GM18868 (cell line): Measurements from ENCODE around the gene MCAM.

Source experiments
- ATAC-seq: cut with Tn5 transposase; IDR thresholded peaks from one replicate; pipeline ENCODE4 v1.9.1; 2021; ENCODE audit warnings: mild to moderate bottlenecking, moderate library complexity; ENCODE audit not compliant: unreplicated experiment

The MCAM gene

GRCh38 chr11:119266517-119267255 is 50.2 kb downstream of the MCAM start:
- ATAC-seq: no peak

DNA sequence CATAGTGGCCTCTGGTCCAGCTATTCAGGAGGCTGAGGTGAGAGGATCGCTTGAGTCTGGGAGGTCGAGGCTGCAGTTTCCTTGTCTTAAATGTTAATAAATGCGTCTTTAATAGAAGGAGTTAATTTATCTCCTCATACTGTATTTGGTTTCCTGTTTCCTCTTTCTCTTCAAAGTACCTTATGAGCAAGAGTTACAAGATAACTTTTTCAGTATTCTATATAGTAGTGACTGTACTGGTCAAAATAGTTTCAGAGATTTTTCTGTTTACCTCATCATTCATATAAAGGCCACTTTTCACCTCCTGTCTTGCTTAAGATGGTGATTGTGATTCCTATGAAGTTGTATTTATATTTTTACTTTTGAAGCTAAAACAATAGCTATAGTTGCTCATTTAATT is 50.9 kb downstream of the MCAM start:
- ATAC-seq: no peak

DNA sequence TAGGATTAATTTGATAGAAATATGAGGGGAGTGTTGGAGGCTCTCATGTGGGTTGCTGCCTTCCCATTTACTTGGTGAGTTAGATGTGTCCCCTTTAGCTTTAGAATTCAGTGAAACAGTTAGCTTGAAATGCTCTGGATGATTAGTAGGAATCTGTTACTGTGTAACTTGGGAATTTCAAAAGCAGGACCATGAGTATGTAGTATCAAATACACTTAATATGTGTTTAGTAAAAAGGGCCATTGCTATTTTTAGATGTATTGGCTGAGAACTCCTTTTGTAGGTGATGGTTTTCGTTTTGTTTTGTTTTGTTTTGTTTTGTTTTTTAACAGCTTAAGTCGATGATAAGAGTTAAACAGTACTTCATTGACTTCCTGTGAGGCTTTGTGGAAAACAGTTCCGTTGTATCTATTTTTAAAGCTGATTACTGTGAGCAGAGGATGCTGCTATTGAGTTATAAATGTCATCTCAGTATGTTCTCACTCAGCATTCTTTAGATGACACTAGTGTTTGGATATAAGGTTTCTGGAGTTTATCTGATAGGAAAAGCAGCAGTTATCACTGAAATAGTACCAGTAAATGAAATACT is 53.5 kb downstream of the MCAM start:
- ATAC-seq: no peak

DNA sequence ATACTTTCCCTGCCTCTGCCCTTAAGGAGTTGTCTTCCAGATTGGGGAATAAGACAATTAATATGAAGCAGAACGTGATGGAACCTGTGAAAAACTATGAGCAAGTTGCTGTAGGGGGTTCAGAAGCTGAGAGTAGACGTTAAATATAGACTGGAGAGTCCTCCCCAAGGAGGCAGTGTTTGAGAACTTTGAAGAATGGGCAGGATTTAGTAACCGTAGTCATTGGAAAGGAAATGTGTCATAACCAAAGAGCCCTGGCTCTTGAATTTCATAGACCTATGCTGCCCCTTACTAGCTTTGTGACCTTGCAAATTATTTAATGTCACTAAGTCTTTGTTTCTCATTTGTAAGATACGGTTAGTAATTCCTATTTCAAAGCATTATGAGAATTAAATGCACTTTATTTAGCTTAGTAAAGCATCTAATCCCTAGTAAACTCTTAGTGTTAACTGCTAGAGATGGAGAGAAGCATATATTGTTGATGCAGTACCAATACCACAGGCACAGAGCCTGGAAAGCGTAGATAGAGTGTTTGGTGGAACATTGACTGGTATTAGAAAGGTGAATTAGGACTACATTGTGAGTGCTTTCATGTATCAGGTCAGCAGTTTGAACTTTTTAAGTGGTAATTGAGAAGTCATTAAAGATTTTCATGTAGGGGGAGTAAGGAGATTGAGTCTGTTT is 54.1 kb downstream of the MCAM start:
- no peak for ATAC-seq

DNA sequence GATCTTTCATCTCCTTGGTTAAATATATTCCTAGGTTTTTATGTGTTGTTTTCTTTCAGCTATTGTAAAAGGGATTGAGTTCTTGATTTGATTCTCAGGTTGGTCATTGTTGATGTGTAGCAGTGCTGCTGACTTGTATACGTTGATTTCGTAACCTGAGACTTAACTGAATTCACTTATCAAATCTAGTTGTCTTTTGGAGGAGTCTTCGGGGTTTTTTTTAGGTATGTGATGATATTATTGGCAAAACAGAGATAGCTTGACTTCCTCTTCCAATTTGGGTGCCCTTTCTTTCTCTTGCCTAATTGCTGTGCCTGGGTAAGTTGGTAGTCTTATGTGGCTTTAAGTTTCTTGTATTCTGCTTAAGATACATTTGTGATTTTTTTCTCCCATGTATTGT is 57.9 kb downstream of the MCAM start:
- ATAC-seq: no peak
